Esophagus squamous epithelium (tissue), 4 donors: Measurements from ENCODE around the gene PDE10A.

Source experiments
- POLR2A ChIP-seq, 4 donors: fragments of 450-650 bp; IDR thresholded peaks; one replicate each; pipeline ENCODE4 v1.6.1; 2017; ENCODE audit warnings: antibody characterized with exemption in 4 of 4, mild to moderate bottlenecking in 4 of 4, moderate library complexity in 3 of 4
- TF ChIP-seq, protein P1 (sequence below), 6 experiments: fragments of 450-650 bp in 4 of 6; fragments of 200-600 bp in 2 of 6; sonication (generic) in 2 of 6; IDR thresholded peaks; one replicate each; pipeline ENCODE4 v1.5.1; 2016 to 2019; ENCODE audit warnings: antibody characterized with exemption in 6 of 6, mild to moderate bottlenecking in 4 of 6, moderate library complexity in 4 of 6

DNA sequence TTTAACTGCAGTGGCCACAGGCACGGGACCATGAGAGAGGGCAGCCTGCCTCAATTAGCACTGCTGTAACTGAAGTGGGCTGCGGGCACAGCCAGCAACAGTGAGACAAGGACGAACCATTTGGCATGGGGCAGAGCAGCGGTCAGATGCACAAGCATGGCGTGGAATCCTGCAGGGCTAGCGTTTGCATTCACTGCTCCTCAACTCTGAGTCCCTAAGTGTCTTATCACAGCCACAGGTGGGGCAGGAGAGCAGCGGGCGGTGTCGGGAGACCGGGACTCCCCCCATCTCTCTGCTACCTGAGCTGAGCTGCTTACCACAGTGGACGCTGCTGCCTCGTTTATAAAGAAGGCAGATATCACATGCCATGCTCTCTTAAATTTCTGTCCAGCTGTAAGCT is 31.3 kb upstream of the PDE10A start:
- TF ChIP-seq, protein P1, sequence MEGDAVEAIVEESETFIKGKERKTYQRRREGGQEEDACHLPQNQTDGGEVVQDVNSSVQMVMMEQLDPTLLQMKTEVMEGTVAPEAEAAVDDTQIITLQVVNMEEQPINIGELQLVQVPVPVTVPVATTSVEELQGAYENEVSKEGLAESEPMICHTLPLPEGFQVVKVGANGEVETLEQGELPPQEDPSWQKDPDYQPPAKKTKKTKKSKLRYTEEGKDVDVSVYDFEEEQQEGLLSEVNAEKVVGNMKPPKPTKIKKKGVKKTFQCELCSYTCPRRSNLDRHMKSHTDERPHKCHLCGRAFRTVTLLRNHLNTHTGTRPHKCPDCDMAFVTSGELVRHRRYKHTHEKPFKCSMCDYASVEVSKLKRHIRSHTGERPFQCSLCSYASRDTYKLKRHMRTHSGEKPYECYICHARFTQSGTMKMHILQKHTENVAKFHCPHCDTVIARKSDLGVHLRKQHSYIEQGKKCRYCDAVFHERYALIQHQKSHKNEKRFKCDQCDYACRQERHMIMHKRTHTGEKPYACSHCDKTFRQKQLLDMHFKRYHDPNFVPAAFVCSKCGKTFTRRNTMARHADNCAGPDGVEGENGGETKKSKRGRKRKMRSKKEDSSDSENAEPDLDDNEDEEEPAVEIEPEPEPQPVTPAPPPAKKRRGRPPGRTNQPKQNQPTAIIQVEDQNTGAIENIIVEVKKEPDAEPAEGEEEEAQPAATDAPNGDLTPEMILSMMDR (IDR thresholded peaks at IDR 0.05): no peak
- TF ChIP-seq POLR2A (IDR thresholded peaks at IDR 0.05): no peak
